ENCODE results near the gene SYNM.

Gene SYNM

DNA sequence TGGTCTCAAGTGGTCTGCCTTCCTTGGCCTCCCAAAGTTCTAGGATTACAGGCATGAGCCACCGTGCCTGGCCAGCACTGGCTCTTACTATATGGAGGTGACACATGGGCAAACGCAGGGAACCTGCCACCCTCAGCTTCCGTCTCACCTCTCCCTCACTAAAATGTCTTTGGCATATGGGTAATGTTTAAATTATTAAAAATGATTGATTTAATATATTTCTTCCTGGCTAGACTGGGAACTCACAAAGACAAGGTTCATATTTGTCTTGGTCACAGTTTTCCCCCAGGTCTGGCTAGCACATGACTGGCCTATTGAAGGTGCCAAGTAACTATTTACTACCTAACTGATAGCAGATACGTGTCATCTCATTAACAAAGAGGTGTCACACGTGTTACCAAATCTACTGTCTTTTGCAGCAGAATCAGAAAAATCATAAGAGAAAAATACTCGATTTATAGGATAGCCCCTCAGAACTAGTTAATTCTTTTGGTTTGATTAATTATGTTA, 48.2 kb downstream of the SYNM start:
- TF ChIP-seq, protein P1, sequence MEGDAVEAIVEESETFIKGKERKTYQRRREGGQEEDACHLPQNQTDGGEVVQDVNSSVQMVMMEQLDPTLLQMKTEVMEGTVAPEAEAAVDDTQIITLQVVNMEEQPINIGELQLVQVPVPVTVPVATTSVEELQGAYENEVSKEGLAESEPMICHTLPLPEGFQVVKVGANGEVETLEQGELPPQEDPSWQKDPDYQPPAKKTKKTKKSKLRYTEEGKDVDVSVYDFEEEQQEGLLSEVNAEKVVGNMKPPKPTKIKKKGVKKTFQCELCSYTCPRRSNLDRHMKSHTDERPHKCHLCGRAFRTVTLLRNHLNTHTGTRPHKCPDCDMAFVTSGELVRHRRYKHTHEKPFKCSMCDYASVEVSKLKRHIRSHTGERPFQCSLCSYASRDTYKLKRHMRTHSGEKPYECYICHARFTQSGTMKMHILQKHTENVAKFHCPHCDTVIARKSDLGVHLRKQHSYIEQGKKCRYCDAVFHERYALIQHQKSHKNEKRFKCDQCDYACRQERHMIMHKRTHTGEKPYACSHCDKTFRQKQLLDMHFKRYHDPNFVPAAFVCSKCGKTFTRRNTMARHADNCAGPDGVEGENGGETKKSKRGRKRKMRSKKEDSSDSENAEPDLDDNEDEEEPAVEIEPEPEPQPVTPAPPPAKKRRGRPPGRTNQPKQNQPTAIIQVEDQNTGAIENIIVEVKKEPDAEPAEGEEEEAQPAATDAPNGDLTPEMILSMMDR (IDR thresholded peaks at IDR 0.05; ENCODE audit: low read depth, low read length, poor library complexity, severe bottlenecking): no peak
- no peak for TF ChIP-seq EZH2phosphoT487 (IDR thresholded peaks at IDR 0.05; ENCODE audit: borderline replicate concordance, low read length)
- H3K4me1 ChIP-seq (ENCODE audit: control insufficient read depth, low read length): no peaks in the 10 kb centered on the region

DNA sequence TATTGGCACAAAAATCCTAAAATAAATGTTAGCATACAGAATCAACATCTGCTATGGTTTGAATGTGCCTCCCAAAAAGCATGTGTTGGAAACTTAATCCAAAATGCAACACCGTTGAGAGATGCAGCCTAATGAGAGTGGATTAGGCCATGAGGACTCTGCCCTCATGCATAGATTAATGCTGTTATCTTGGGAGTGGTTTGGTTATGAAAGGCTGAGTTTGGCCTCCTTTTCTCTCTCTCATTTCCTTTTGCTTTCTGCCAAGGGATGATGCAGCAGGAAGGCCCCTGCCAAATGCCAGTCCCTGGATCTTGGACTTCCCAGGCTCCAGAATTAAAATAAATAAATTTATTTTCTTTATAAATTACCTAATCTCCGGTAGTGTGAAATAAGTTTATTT, 49.4 kb downstream of the SYNM start:
- no peaks in the 10 kb centered on the region for H4K20me1 ChIP-seq (ENCODE audit: control insufficient read depth, insufficient read depth, low read depth, low read length)
- no peaks in the 10 kb centered on the region for H3K27me3 ChIP-seq (ENCODE audit: control insufficient read depth, low read length)
- no peaks in the 10 kb centered on the region for H3K4me1 ChIP-seq (ENCODE audit: control insufficient read depth, low read length)
- TF ChIP-seq, protein P1 (IDR thresholded peaks at IDR 0.05; ENCODE audit: low read depth, low read length, poor library complexity, severe bottlenecking): no peak
- TF ChIP-seq EZH2phosphoT487 (IDR thresholded peaks at IDR 0.05; ENCODE audit: borderline replicate concordance, low read length): no peak
- no peaks in the 10 kb centered on the region for H3F3A ChIP-seq (ENCODE audit: control insufficient read depth, insufficient read depth)
- H3K9me3 ChIP-seq (ENCODE audit: control insufficient read depth, insufficient read depth, low read length): no peaks in the 10 kb centered on the region
- no peak overlapping the region for H3K4me2 ChIP-seq (ENCODE audit: low read length)
- H3K9me2 ChIP-seq (replicated peaks; ENCODE audit: control insufficient read depth, low read length): no peaks in the 10 kb centered on the region
- no peaks in the 10 kb centered on the region for H3K79me2 ChIP-seq (ENCODE audit: control insufficient read depth, low read length)
- no peaks in the 10 kb centered on the region for H3K36me3 ChIP-seq (ENCODE audit: control insufficient read depth, low read length)
- H3K27ac ChIP-seq (ENCODE audit: low read depth, low read length): no peak overlapping the region
- H3K4me3 ChIP-seq (ENCODE audit: low read length): no peak overlapping the region

More for the DNA sequence above, 48.2 kb downstream of the SYNM start:
- Histone ChIP-seq H3K9me3 (ENCODE audit: control insufficient read depth, insufficient read depth, low read length) (no peaks in the 10 kb centered on the region), H3K4me2 (ENCODE audit: low read length) (no peak overlapping the region), H4K20me1 (ENCODE audit: control insufficient read depth, insufficient read depth, low read depth, low read length) (no peaks in the 10 kb centered on the region), H3K27me3 (ENCODE audit: control insufficient read depth, low read length) (no peaks in the 10 kb centered on the region), H3K4me3 (ENCODE audit: low read length) (no peak overlapping the region), H3K36me3 (ENCODE audit: control insufficient read depth, low read length) (no peaks in the 10 kb centered on the region), H3F3A (ENCODE audit: control insufficient read depth, insufficient read depth) (no peaks in the 10 kb centered on the region), H3K79me2 (ENCODE audit: control insufficient read depth, low read length) (no peaks in the 10 kb centered on the region), H3K27ac (ENCODE audit: low read depth, low read length) (no peak overlapping the region), H3K9me2 (replicated peaks; ENCODE audit: control insufficient read depth, low read length) (no peaks in the 10 kb centered on the region)

DNA sequence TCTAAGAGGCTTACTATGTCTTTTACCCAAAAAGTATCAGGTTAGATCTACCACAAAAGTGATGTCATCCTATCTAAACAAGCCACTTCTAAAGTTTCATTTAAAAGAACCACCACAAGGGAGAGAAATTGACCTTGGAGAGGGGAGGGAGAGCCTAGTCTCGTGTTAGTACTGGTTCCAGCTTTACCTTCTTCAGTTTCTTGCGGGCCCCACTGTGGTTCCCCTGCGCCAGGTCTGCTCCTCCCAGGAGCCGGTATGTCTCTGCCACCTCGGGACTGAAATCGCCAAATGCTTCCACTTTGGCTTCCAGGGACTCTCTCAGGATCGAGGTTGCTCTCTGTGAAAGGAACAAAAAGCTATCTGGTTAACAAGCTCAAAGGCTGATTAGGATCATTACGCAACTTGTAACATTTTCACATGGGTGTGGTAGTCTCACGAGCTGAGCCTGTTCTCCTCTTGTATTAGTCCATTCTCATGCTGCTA, 51.1 kb downstream of the SYNM start:
- no peaks in the 10 kb centered on the region for H4K20me1 ChIP-seq (ENCODE audit: control insufficient read depth, insufficient read depth, low read depth, low read length)
- TF ChIP-seq, protein P1 (IDR thresholded peaks at IDR 0.05; ENCODE audit: low read depth, low read length, poor library complexity, severe bottlenecking): no peak
- TF ChIP-seq EZH2phosphoT487 (IDR thresholded peaks at IDR 0.05; ENCODE audit: borderline replicate concordance, low read length): no peak
- H3K36me3 ChIP-seq (ENCODE audit: control insufficient read depth, low read length): no peaks in the 10 kb centered on the region
- no peak overlapping the region for H3K4me2 ChIP-seq (ENCODE audit: low read length)
- H3K9me2 ChIP-seq (replicated peaks; ENCODE audit: control insufficient read depth, low read length): no peaks in the 10 kb centered on the region
- H3K4me1 ChIP-seq (ENCODE audit: control insufficient read depth, low read length): no peaks in the 10 kb centered on the region
- no peak overlapping the region for H3K27ac ChIP-seq (ENCODE audit: low read depth, low read length)
- H3F3A ChIP-seq (ENCODE audit: control insufficient read depth, insufficient read depth): no peaks in the 10 kb centered on the region
- H3K4me3 ChIP-seq (ENCODE audit: low read length): no peak overlapping the region
- H3K9me3 ChIP-seq (ENCODE audit: control insufficient read depth, insufficient read depth, low read length): no peaks in the 10 kb centered on the region
- no peaks in the 10 kb centered on the region for H3K27me3 ChIP-seq (ENCODE audit: control insufficient read depth, low read length)
- H3K79me2 ChIP-seq (ENCODE audit: control insufficient read depth, low read length): no peaks in the 10 kb centered on the region
